Fibroblast of peridontal ligament (primary cell): ENCODE data around the gene UTRN.
A peak's percentile ranks its signal among the peaks of the same experiment; 100 is the strongest.

Source experiments
- DNase-seq: peaks from one replicate; pipeline ENCODE4 v3.0.0-alpha.2; 2010; ENCODE audit errors: extremely low read depth

The UTRN gene

GRCh38 chr6:144284783-144285547, at the start of gene UTRN:
Gene UTRN, plus strand, starts transcription at chr6:144285335. Its CDS starts 6,494 bp downstream, at chr6:144291829.
- peak; percentile 83 for DNase-seq

GRCh38 chr6:144244688-144245087, 40.4 kb upstream of the UTRN start:
- no peak for DNase-seq

GRCh38 chr6:144246988-144247387, 38.1 kb upstream of the UTRN start:
- no peak for DNase-seq

- no peak for DNase-seq
Measured at GRCh38 chr6:144248003-144248402, 37.1 kb upstream of the UTRN start.

- DNase-seq: peak; percentile 96
Measured at GRCh38 chr6:144248476-144249301, 36.4 kb upstream of the UTRN start.

- DNase-seq: peak; percentile 62
Measured at GRCh38 chr6:144250276-144250675, 34.9 kb upstream of the UTRN start.

GRCh38 chr6:144252259-144252658, 32.9 kb upstream of the UTRN start:
- DNase-seq: no peak

GRCh38 chr6:144259986-144260385, 25.1 kb upstream of the UTRN start:
- DNase-seq: peak; percentile 89

GRCh38 chr6:144262470-144263369, 22.4 kb upstream of the UTRN start:
- DNase-seq: no peak

- DNase-seq: peak; percentile 77
Measured at GRCh38 chr6:144263786-144264185, 21.3 kb upstream of the UTRN start.

- peak; percentile 94 for DNase-seq
Measured at GRCh38 chr6:144264270-144265060, 20.7 kb upstream of the UTRN start.

GRCh38 chr6:144265061-144265357, 20.1 kb upstream of the UTRN start:
- DNase-seq: no peak

GRCh38 chr6:144265390-144265789, 19.7 kb upstream of the UTRN start:
- DNase-seq: peak; percentile 60

- peak; percentile 90 for DNase-seq
Measured at GRCh38 chr6:144266091-144266649, 19.0 kb upstream of the UTRN start.

GRCh38 chr6:144268794-144269349, 16.3 kb upstream of the UTRN start:
- peak; percentile 63 for DNase-seq

- DNase-seq: no peak
Measured at GRCh38 chr6:144277174-144277573, 8.0 kb upstream of the UTRN start.

GRCh38 chr6:144277605-144278227, 7.4 kb upstream of the UTRN start:
- DNase-seq: no peak

- no peak for DNase-seq
Measured at GRCh38 chr6:144278659-144279314, 6.3 kb upstream of the UTRN start.

GRCh38 chr6:144279484-144280150, 5.5 kb upstream of the UTRN start:
- no peak for DNase-seq
